Panc1 (cell line): ENCODE measurements around the gene TGIF2. TPM values are rescaled to one million over a fixed set of nuclear protein-coding genes. Genes with fewer than 3 reads are reported as not detected.
A peak's percentile ranks its signal among the peaks of the same experiment; 100 is the strongest.

Experiments used
- ATAC-seq: fragments of 200-7000 bp; cut with Tn5 transposase; 2 replicates; pipeline ENCODE4 v1.9.1; 2020; ENCODE audit warnings: mild to moderate bottlenecking, moderate library complexity
- BruUV-seq: library from RNA; stranded (reverse); fragments of 400-500 nt; replicated peaks from 2 replicates; lab custom pipeline; 2021; lab: Mats Ljungman, UMichigan
- CTCF ChIA-PET: fragments of 300-600 bp; sonication (Branson Sonifier 250); formaldehyde crosslinking; loops from one replicate; lab custom pipeline; 2022; ENCODE audit warnings: antibody characterized with exemption; lab: Charles Lee
- POLR2A ChIA-PET: fragments of 300-600 bp; sonication (Branson Sonifier 250); formaldehyde crosslinking; loops from one replicate; lab custom pipeline; 2022; ENCODE audit warnings: antibody characterized with exemption; lab: Charles Lee
- DNase-seq: peaks from one replicate; pipeline ENCODE4 v3.0.0-alpha.2; 2010; ENCODE audit warnings: low read depth, low spot score
- H3K27ac ChIP-seq: 2 replicates; pipeline ENCODE4 v1.5.1; 2011; ENCODE audit warnings: mild to moderate bottlenecking, low read length, inconsistent platforms
- H3K27me3 ChIP-seq: fragments of 200-500 bp; sonication (Bioruptor generic); 2 replicates; pipeline ENCODE4 v1.6.0; 2014; ENCODE audit warnings: low read length, inconsistent platforms; ENCODE audit not compliant: control insufficient read depth, insufficient read depth
- H3K36me3 ChIP-seq: fragments of 200-500 bp; sonication (Bioruptor generic); 2 replicates; pipeline ENCODE4 v1.5.1; 2014; ENCODE audit warnings: inconsistent platforms, mild to moderate bottlenecking, low read length, moderate library complexity; ENCODE audit not compliant: control insufficient read depth, insufficient read depth
- H3K4me1 ChIP-seq: 2 replicates; pipeline ENCODE4 v1.5.1; 2011; ENCODE audit warnings: inconsistent platforms, mild to moderate bottlenecking, low read length, moderate library complexity; ENCODE audit not compliant: control insufficient read depth, insufficient read depth
- H3K4me3 ChIP-seq, 2 experiments: 2 replicates each; pipeline ENCODE4 v1.5.1; 2011 to 2012; ENCODE audit warnings: low read depth in 2 of 2, low read length in 2 of 2, mild to moderate bottlenecking in 2 of 2, inconsistent platforms in 1 of 2, moderate library complexity in 1 of 2
- H3K9me3 ChIP-seq: fragments of 200-500 bp; sonication (Bioruptor generic); 2 replicates; pipeline ENCODE4 v1.5.1; 2014; ENCODE audit warnings: low read depth, mild to moderate bottlenecking, inconsistent platforms, low read length, moderate library complexity; ENCODE audit not compliant: control insufficient read depth, insufficient read depth
- CTCF ChIP-seq: fragments of 450-650 bp; IDR thresholded peaks from 2 replicates; pipeline ENCODE4 v1.5.1; 2017; ENCODE audit warnings: mild to moderate bottlenecking
- POLR2AphosphoS5 ChIP-seq: IDR thresholded peaks from 2 replicates; pipeline ENCODE4 v1.6.1; 2012; ENCODE audit warnings: mild to moderate bottlenecking, low read depth, low read length, moderate library complexity
- REST ChIP-seq, 2 experiments: IDR thresholded peaks; 2 replicates each; pipeline ENCODE4 v1.6.1; 2011 to 2012; ENCODE audit warnings: low read depth in 2 of 2, control low read depth in 1 of 2, low read length in 1 of 2, mild to moderate bottlenecking in 1 of 2, moderate library complexity in 1 of 2; ENCODE audit not compliant: insufficient read depth in 1 of 2
- SIN3A ChIP-seq: IDR thresholded peaks from 2 replicates; pipeline ENCODE4 v1.6.1; 2012; ENCODE audit warnings: low read depth, mild to moderate bottlenecking, low read length, moderate library complexity, borderline replicate concordance; ENCODE audit not compliant: insufficient read depth
- TCF7L2 ChIP-seq: IDR thresholded peaks from 2 replicates; pipeline ENCODE4 v1.6.1; 2011; ENCODE audit warnings: mild to moderate bottlenecking, low read depth, low read length, inconsistent platforms
- in situ Hi-C: cut with HindIII; loops from 2 replicates; pipeline ENCODE4 v1.10.0; 2016; ENCODE audit warnings: low sequenced_read_pairs, low pct_unique_long_range_greater_than_20kb
- intact Hi-C: fragments of 100-400 bp; cut with micrococcal nuclease; formaldehyde crosslinking; loops from one replicate; pipeline ENCODE4 v1.10.0; 2022; ENCODE audit not compliant: unreplicated experiment
- total RNA-seq: library from RNA; stranded (reverse); gene quantifications from one replicate; pipeline ENCODE4 v1.2.1, GENCODE V29; 2021; ENCODE audit not compliant: unreplicated experiment

TGIF2 gene
- total RNA-seq, 1 experiment from 2014 or later: 18.0 TPM

GRCh38 chr20:36620917-36621316 is 47.5 kb downstream of the TGIF2 start:
- Histone ChIP-seq H3K4me1 (no peaks in the 10 kb centered on the region), H3K9me3 (no peaks in the 10 kb centered on the region), H3K27ac (no peak overlapping the region), H3K36me3 (no peaks in the 10 kb centered on the region), H3K4me3 (no peak overlapping the region), H3K27me3 (no peaks in the 10 kb centered on the region)
- DNase-seq (no peak), ATAC-seq (no peak)
- ChIA-PET CTCF (no interaction called here), POLR2A (no interaction called here)
- no peak for TF ChIP-seq CTCF
- TF ChIP-seq POLR2AphosphoS5: no peak
- TF ChIP-seq TCF7L2: no peak
- TF ChIP-seq SIN3A: no peak
- no peak for TF ChIP-seq REST (IDR thresholded peaks at IDR 0.05; ENCODE audit: insufficient read depth in 1 of 2, low read depth in 2 of 2, low read length in 1 of 2)
- intact Hi-C loops: no loop called here
- in situ Hi-C loops: no loop called here
- BruUV-seq: no TSS peak

- Histone ChIP-seq H3K9me3 (no peaks in the 10 kb centered on the region), H3K4me1 (no peaks in the 10 kb centered on the region), H3K4me3 (no peak overlapping the region), H3K27me3 (no peaks in the 10 kb centered on the region), H3K27ac (no peak overlapping the region), H3K36me3 (no peaks in the 10 kb centered on the region)
- intact Hi-C loops: no loop called here
- no TSS peak for BruUV-seq
- DNase-seq: no peak
- no peak for ATAC-seq
- ChIA-PET POLR2A (no interaction called here), CTCF (interaction anchor here (0.6 kb wide), 1 partner anchor 765 kb away, joined by 7 read pairs; no protein-coding TSS in a partner anchor)
- in situ Hi-C loops: no loop called here
- TF ChIP-seq SIN3A: no peak
Measured at GRCh38 chr20:36623444-36623843, 50.0 kb downstream of the TGIF2 start.

- H3K27me3 ChIP-seq: no peaks in the 10 kb centered on the region
- no peaks in the 10 kb centered on the region for H3K4me1 ChIP-seq
- ChIA-PET CTCF (no interaction called here), POLR2A (no interaction called here)
- H3K27ac ChIP-seq: no peak overlapping the region
- H3K36me3 ChIP-seq: no peaks in the 10 kb centered on the region
- H3K4me3 ChIP-seq: no peak overlapping the region
- in situ Hi-C loops: no loop called here
- ATAC-seq: peak; percentile 69
- BruUV-seq: no TSS peak
- no peak for DNase-seq
- intact Hi-C loops: no loop called here
- H3K9me3 ChIP-seq: no peaks in the 10 kb centered on the region
- no peak for TF ChIP-seq TCF7L2
- no peak for TF ChIP-seq POLR2AphosphoS5
- TF ChIP-seq REST (IDR thresholded peaks at IDR 0.05; ENCODE audit: insufficient read depth in 1 of 2, low read depth in 2 of 2, low read length in 1 of 2): no peak
- TF ChIP-seq SIN3A: no peak
- TF ChIP-seq CTCF: no peak
Measured at GRCh38 chr20:36624068-36624943, 50.9 kb downstream of the TGIF2 start.
